ENCODE results near the gene PDE8B.

- TF ChIP-seq CTCF (IDR thresholded peaks at IDR 0.05), result no peak
- TF ChIP-seq POLR2A (IDR thresholded peaks at IDR 0.05), result no peak
- no peak for TF ChIP-seq EP300 (IDR thresholded peaks at IDR 0.05)
Measured at GRCh38 chr5:77230727-77231470, 20.4 kb downstream of the PDE8B start.

All from suprapubic skin (tissue), 3 donors.